ENCODE measurements around the gene ANKFN1. TPM values are rescaled to one million over a fixed set of nuclear protein-coding genes. Genes with fewer than 3 reads are reported as not detected.

Gene ANKFN1
- total RNA-seq, 1 donor from 2014 or later: not detected

- Mint-ChIP-seq H3K27ac (ENCODE audit: unreplicated experiment) (no peak overlapping the region), H3K9me3 (ENCODE audit: unreplicated experiment) (peaks cover 6% of the 10 kb centered on the region), H3K4me3 (ENCODE audit: unreplicated experiment) (no peak overlapping the region), H3K27me3 (ENCODE audit: low read depth, unreplicated experiment) (peaks cover 4% of the 10 kb centered on the region), H3K36me3 (ENCODE audit: low read depth, unreplicated experiment) (no peaks in the 10 kb centered on the region), H3K4me1 (ENCODE audit: low read depth, unreplicated experiment) (peaks cover 9% of the 10 kb centered on the region)
- Histone ChIP-seq H3K27me3 (ENCODE audit: insufficient read depth, low read length) (no peaks in the 10 kb centered on the region), H4K20me1 (ENCODE audit: insufficient read depth, low read length) (no peaks in the 10 kb centered on the region), H3K4me1 (ENCODE audit: insufficient read depth, low read length) (peaks cover 11% of the 10 kb centered on the region), H3K4me2 (ENCODE audit: low read length) (no peak overlapping the region), H3K79me2 (ENCODE audit: insufficient read depth, low read length) (no peaks in the 10 kb centered on the region), H3K36me3 (ENCODE audit: insufficient read depth, low read length) (no peaks in the 10 kb centered on the region), H3K27ac (ENCODE audit: low read depth, low read length) (no peak overlapping the region), H2AFZ (ENCODE audit: low read depth, low read length) (no peak overlapping the region), H3K4me3 (ENCODE audit: insufficient read depth, low read depth, low read length) (no peak overlapping the region), H3K9me3 (ENCODE audit: insufficient read depth, low read depth, low read length) (no peaks in the 10 kb centered on the region), H3K9ac (ENCODE audit: low read length) (no peak overlapping the region)
- FAIRE-seq (no peak), DNase-seq (ENCODE audit: low read depth) (no peak)
- TF ChIP-seq CTCF (IDR thresholded peaks at IDR 0.05; ENCODE audit: insufficient read depth, low read depth, low read length): no peak
Measured at GRCh38 chr17:56146534-56146933, 6.7 kb upstream of the ANKFN1 start.

DNA sequence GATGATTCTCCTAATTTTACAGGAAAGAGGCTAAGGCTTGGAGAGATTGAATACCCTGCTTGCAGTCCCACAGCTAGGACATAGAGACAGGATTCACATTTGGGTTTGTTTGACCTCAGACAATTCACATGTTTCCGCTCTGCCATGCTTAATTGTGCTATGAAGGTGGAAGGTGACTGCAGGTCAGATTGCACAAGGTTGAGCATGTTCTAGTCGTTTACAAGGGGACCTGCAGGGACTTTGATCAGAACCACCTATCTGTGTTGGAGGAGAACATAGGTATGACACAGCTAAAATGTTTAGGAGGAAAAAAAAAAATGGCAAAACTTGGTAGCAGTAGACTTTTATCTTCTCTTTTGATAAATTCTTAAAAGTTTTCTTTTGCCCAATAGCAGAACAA lies 4.9 kb upstream of the ANKFN1 start:
- Histone ChIP-seq H3K27ac (ENCODE audit: low read depth, low read length) (no peak overlapping the region), H3K36me3 (ENCODE audit: insufficient read depth, low read length) (no peaks in the 10 kb centered on the region)

More for the DNA sequence above, 4.9 kb upstream of the ANKFN1 start:
- Histone ChIP-seq H2AFZ (ENCODE audit: low read depth, low read length) (no peak overlapping the region), H3K9ac (ENCODE audit: low read length) (no peak overlapping the region), H3K4me3 (ENCODE audit: insufficient read depth, low read depth, low read length) (no peak overlapping the region), H4K20me1 (ENCODE audit: insufficient read depth, low read length) (no peaks in the 10 kb centered on the region), H3K79me2 (ENCODE audit: insufficient read depth, low read length) (no peaks in the 10 kb centered on the region), H3K4me1 (ENCODE audit: insufficient read depth, low read length) (peaks cover under 1% of the 10 kb centered on the region), H3K27me3 (ENCODE audit: insufficient read depth, low read length) (no peaks in the 10 kb centered on the region), H3K9me3 (ENCODE audit: insufficient read depth, low read depth, low read length) (no peaks in the 10 kb centered on the region), H3K4me2 (ENCODE audit: low read length) (no peak overlapping the region)
- no peak for FAIRE-seq
- Mint-ChIP-seq H3K27ac (ENCODE audit: unreplicated experiment) (no peak overlapping the region), H3K4me1 (ENCODE audit: low read depth, unreplicated experiment) (peaks cover 4% of the 10 kb centered on the region), H3K9me3 (ENCODE audit: unreplicated experiment) (peaks cover 6% of the 10 kb centered on the region), H3K4me3 (ENCODE audit: unreplicated experiment) (no peak overlapping the region), H3K27me3 (ENCODE audit: low read depth, unreplicated experiment) (peaks cover 4% of the 10 kb centered on the region), H3K36me3 (ENCODE audit: low read depth, unreplicated experiment) (no peaks in the 10 kb centered on the region)
- TF ChIP-seq CTCF (IDR thresholded peaks at IDR 0.05; ENCODE audit: insufficient read depth, low read depth, low read length) (no peak), EZH2 (IDR thresholded peaks at IDR 0.05; ENCODE audit: insufficient read depth, low read length) (no peak)
- DNase-seq (ENCODE audit: low read depth): no peak
